CD4-positive, alpha-beta memory T cell (primary cell): ENCODE data around the gene GPR132. TPM values are rescaled to one million over a fixed set of nuclear protein-coding genes. Genes with fewer than 3 reads are reported as not detected.

ENCODE experiments used
- CTCF ChIA-PET: fragments of 350-600 bp; sonication (Branson Sonifier 250); formaldehyde crosslinking; loops from one replicate; lab custom pipeline; 2021; ENCODE audit warnings: inconsistent platforms; ENCODE audit not compliant: partially characterized antibody; lab: Charles Lee
- POLR2A ChIA-PET: fragments of 350-600 bp; sonication (Branson Sonifier 250); formaldehyde crosslinking; loops from one replicate; lab custom pipeline; 2021; ENCODE audit not compliant: partially characterized antibody; lab: Charles Lee
- DNase-seq, 5 donors: peaks; one replicate each; pipeline versions ENCODE4 v3.0.0 to v3.0.0-alpha.2; 2020 to 2022; ENCODE audit warnings: mixed read lengths in 1 of 5
- H3K27ac ChIP-seq: one replicate; pipeline ENCODE4 v1.7.0; 2013; ENCODE audit warnings: low read depth, low read length
- H3K27me3 ChIP-seq: 2 replicates; pipeline ENCODE4 v1.7.0; 2013; ENCODE audit warnings: mild to moderate bottlenecking, low read length, moderate library complexity; ENCODE audit not compliant: insufficient read depth
- H3K36me3 ChIP-seq: 2 replicates; pipeline ENCODE4 v1.7.0; 2013; ENCODE audit warnings: mild to moderate bottlenecking, low read length, moderate library complexity; ENCODE audit not compliant: insufficient read depth
- H3K4me1 ChIP-seq: 2 replicates; pipeline ENCODE4 v1.7.0; 2013; ENCODE audit warnings: mild to moderate bottlenecking, low read length, moderate library complexity; ENCODE audit not compliant: insufficient read depth
- H3K4me3 ChIP-seq, 2 donors: one replicate each; pipeline ENCODE4 v1.7.0; 2013; ENCODE audit warnings: low read length in 2 of 2, mild to moderate bottlenecking in 1 of 2
- H3K9me3 ChIP-seq, 2 donors: one replicate each; pipeline ENCODE4 v1.7.0; 2013; ENCODE audit warnings: low read length in 2 of 2, control low read depth in 1 of 2; ENCODE audit not compliant: control insufficient read depth in 1 of 2
- H3K27ac Mint-ChIP-seq, 7 donors: one replicate each; pipeline ENCODE4 v1.8.0; 2020 to 2021; ENCODE audit warnings: mixed read lengths in 7 of 7, mild to moderate bottlenecking in 6 of 7, inconsistent platforms in 3 of 7, moderate library complexity in 3 of 7
- H3K27me3 Mint-ChIP-seq, 2 donors: one replicate each; pipeline ENCODE4 v1.8.0; 2020 to 2021; ENCODE audit warnings: mixed read lengths in 2 of 2
- H3K36me3 Mint-ChIP-seq, 2 donors: one replicate each; pipeline ENCODE4 v1.8.0; 2020 to 2021; ENCODE audit warnings: mixed read lengths in 2 of 2, inconsistent platforms in 1 of 2, mild to moderate bottlenecking in 1 of 2
- H3K4me1 Mint-ChIP-seq, 4 donors: one replicate each; pipeline ENCODE4 v1.8.0; 2020 to 2021; ENCODE audit warnings: mixed read lengths in 4 of 4, mild to moderate bottlenecking in 1 of 4
- H3K4me3 Mint-ChIP-seq, 8 donors: one replicate each; pipeline ENCODE4 v1.8.0; 2020 to 2021; ENCODE audit warnings: mixed read lengths in 8 of 8, mild to moderate bottlenecking in 7 of 8, moderate library complexity in 6 of 8, inconsistent platforms in 3 of 8
- H3K9me3 Mint-ChIP-seq, 8 donors: one replicate each; pipeline ENCODE4 v1.8.0; 2020 to 2021; ENCODE audit warnings: mixed read lengths in 8 of 8, mild to moderate bottlenecking in 5 of 8, inconsistent platforms in 3 of 8, moderate library complexity in 1 of 8
- intact Hi-C: fragments of 100-400 bp; cut with micrococcal nuclease; formaldehyde crosslinking; loops from one replicate; pipeline ENCODE4 v1.15.1; 2023
- polyA plus RNA-seq, 2 donors: library from polyadenylated mRNA; unstranded; fragments of 300-500 nt; fragmentation: Illumina TruSeq; gene quantifications; one replicate each; pipeline ENCODE4 v1.2.3, GENCODE V29; 2021
- total RNA-seq, 2 experiments: library from RNA; stranded (reverse); gene quantifications; one replicate each; pipeline ENCODE4 v1.2.3, GENCODE V29; 2021

GPR132 gene
- total and polyA plus RNA-seq, 4 experiments from 2014 or later = 4.9 to 49.2 (median 43.7) TPM

GRCh38 chr14:105006831-105007592 lies 58.2 kb downstream of the GPR132 start:
- H3K4me3 Mint-ChIP-seq = no peak overlapping the region
- no peaks in the 10 kb centered on the region for H3K9me3 Mint-ChIP-seq
- ChIA-PET CTCF (interaction anchor here (1.9 kb wide), 1 partner anchor 38 kb away, joined by 9 read pairs; no protein-coding TSS in a partner anchor), POLR2A (interaction anchor here (1.5 kb wide), 1 partner anchor 14 kb away, joined by 7 read pairs; the partner anchor contains the start of gene CDCA4)
- no peaks in the 10 kb centered on the region for H3K9me3 ChIP-seq
- no peak overlapping the region for H3K4me3 ChIP-seq
- H3K36me3 ChIP-seq = peaks cover 36% of the 10 kb centered on the region
- no peak for DNase-seq
- peak overlapping the region in 1 of 7 donors; percentile 31 for H3K27ac Mint-ChIP-seq
- H3K27me3 ChIP-seq = no peaks in the 10 kb centered on the region
- H3K4me1 ChIP-seq = no peaks in the 10 kb centered on the region
- no peak overlapping the region for H3K27ac ChIP-seq
- intact Hi-C loops = no loop called here
- H3K4me1 Mint-ChIP-seq = peaks cover 2 to 4% (median 4%) of the 10 kb centered on the region in 4 donors
- peaks cover 8 to 31% of the 10 kb centered on the region in 2 donors for H3K36me3 Mint-ChIP-seq
- H3K27me3 Mint-ChIP-seq = no peaks in the 10 kb centered on the region

- peaks cover 8 to 24% of the 10 kb centered on the region in 2 donors for H3K36me3 Mint-ChIP-seq
- POLR2A ChIA-PET = interaction anchor here (1.5 kb wide), 1 partner anchor 15 kb away, joined by 7 read pairs; the partner anchor contains the start of gene CDCA4
- H3K27ac Mint-ChIP-seq = peak overlapping the region in 1 of 7 donors; percentile 6
- H3K4me1 Mint-ChIP-seq = peaks cover 0 to 3% (median 1%) of the 10 kb centered on the region in 4 donors
- CTCF ChIA-PET = interaction anchor here (0.8 to 1.9 kb wide), 2 partner anchors 39 to 84 kb away, joined by 3 to 9 read pairs; no protein-coding TSS in a partner anchor
- Histone ChIP-seq H3K4me3 (no peak overlapping the region), H3K9me3 (no peaks in the 10 kb centered on the region), H3K27me3 (no peaks in the 10 kb centered on the region), H3K4me1 (no peaks in the 10 kb centered on the region), H3K27ac (no peak overlapping the region), H3K36me3 (peaks cover 28% of the 10 kb centered on the region)
- intact Hi-C loops = no loop called here
- no peak overlapping the region for H3K4me3 Mint-ChIP-seq
- H3K27me3 Mint-ChIP-seq = no peaks in the 10 kb centered on the region
- no peaks in the 10 kb centered on the region for H3K9me3 Mint-ChIP-seq
- no peak for DNase-seq
Measured at GRCh38 chr14:105005929-105006830, 59.0 kb downstream of the GPR132 start.

GRCh38 chr14:105005329-105005928 lies 59.8 kb downstream of the GPR132 start:
- Mint-ChIP-seq H3K4me1 (peaks cover 0 to 3% (median 1%) of the 10 kb centered on the region in 4 donors), H3K9me3 (no peaks in the 10 kb centered on the region), H3K27me3 (no peaks in the 10 kb centered on the region), H3K27ac (no peak overlapping the region), H3K36me3 (peaks cover 8 to 20% of the 10 kb centered on the region in 2 donors), H3K4me3 (no peak overlapping the region)
- ChIA-PET POLR2A (interaction anchor here (0.6 to 1.5 kb wide), 2 partner anchors 15 to 35 kb away, joined by 4 to 7 read pairs; partner anchors contain the start of gene CDCA4), CTCF (interaction anchor here (0.8 to 1.9 kb wide), 2 partner anchors 40 to 85 kb away, joined by 3 to 9 read pairs; no protein-coding TSS in a partner anchor)
- Histone ChIP-seq H3K4me1 (no peaks in the 10 kb centered on the region), H3K36me3 (peaks cover 21% of the 10 kb centered on the region), H3K9me3 (no peaks in the 10 kb centered on the region), H3K27ac (no peak overlapping the region), H3K27me3 (no peaks in the 10 kb centered on the region), H3K4me3 (no peak overlapping the region)
- no peak for DNase-seq
- intact Hi-C loops = no loop called here

Other genes with a start within 250 kb of the GPR132 start
- gene CEP170B, start 200.2 kb downstream of the GPR132 start, total RNA-seq = 1 to 10 TPM; 3.0 to 3.8 TPM
- gene CEP170B, start 200.2 kb downstream of the GPR132 start, polyA plus RNA-seq = under 1 TPM in 1 of 2 donors, not detected in 1; 0.16 TPM
- gene PLD4, start 140.6 kb downstream of the GPR132 start, total RNA-seq = not detected
- under 1 TPM in 1 of 2 donors, not detected in 1; 0.68 TPM for gene PLD4, start 140.6 kb downstream of the GPR132 start, polyA plus RNA-seq
- under 1 TPM; 0.06 to 0.15 TPM for gene AHNAK2, start 87.1 kb downstream of the GPR132 start, total RNA-seq
- not detected for gene AHNAK2, start 87.1 kb downstream of the GPR132 start, polyA plus RNA-seq
- gene CLBA1, start 79.6 kb downstream of the GPR132 start, total RNA-seq = 1 to 10 TPM; 1.3 to 1.6 TPM
- 1 to 10 TPM; 1.2 to 1.3 TPM for gene CLBA1, start 79.6 kb downstream of the GPR132 start, polyA plus RNA-seq
- 10 to 100 TPM; 17.1 to 19.0 TPM for gene CDCA4, start 44.3 kb downstream of the GPR132 start, total RNA-seq
- gene CDCA4, start 44.3 kb downstream of the GPR132 start, polyA plus RNA-seq = 10 to 100 TPM; 18.7 to 20.9 TPM
- under 1 TPM; 0.29 to 0.80 TPM for gene JAG2, start 103.3 kb upstream of the GPR132 start, total RNA-seq
- gene JAG2, start 103.3 kb upstream of the GPR132 start, polyA plus RNA-seq = not detected
- 10 to 100 TPM; 17.4 to 18.0 TPM for gene NUDT14, start 115.9 kb upstream of the GPR132 start, total RNA-seq
- 10 to 100 TPM; 10.5 to 20.2 TPM for gene NUDT14, start 115.9 kb upstream of the GPR132 start, polyA plus RNA-seq
- gene BTBD6, start 183.1 kb upstream of the GPR132 start, total RNA-seq = 10 to 100 TPM; 52.0 to 56.7 TPM
- 10 to 100 TPM in 1 of 2 donors, 1 to 10 TPM in 1; 5.4 to 17.4 TPM for gene BTBD6, start 183.1 kb upstream of the GPR132 start, polyA plus RNA-seq
- gene BRF1, start 235.6 kb upstream of the GPR132 start, total RNA-seq = 10 to 100 TPM; 49.7 to 56.0 TPM
- 10 to 100 TPM in 1 of 2 donors, 1 to 10 TPM in 1; 3.0 to 10.2 TPM for gene BRF1, start 235.6 kb upstream of the GPR132 start, polyA plus RNA-seq
- gene PACS2, start 249.3 kb upstream of the GPR132 start, total RNA-seq = 10 to 100 TPM; 70.9 to 76.6 TPM
- 1 to 10 TPM; 1.9 to 7.7 TPM for gene PACS2, start 249.3 kb upstream of the GPR132 start, polyA plus RNA-seq